ENCODE results near the gene PSMB7. TPM values are rescaled to one million over a fixed set of nuclear protein-coding genes. Genes with fewer than 3 reads are reported as not detected.
A peak's percentile ranks its signal among the peaks of the same experiment; 100 is the strongest.

The PSMB7 gene
- polyA plus RNA-seq, 1 of the 3 experiments (the other 2 are of a cell fraction): 357 TPM

GRCh38 chr9:124320062-124320973, 94.9 kb downstream of the PSMB7 start (continued):
- peak; percentile 83 for TF ChIP-seq CTCF (IDR thresholded peaks at IDR 0.05)
- no peak for TF ChIP-seq USF2 (IDR thresholded peaks at IDR 0.05; ENCODE audit: borderline replicate concordance, low read depth, low read length)
- TF ChIP-seq TCF12 (IDR thresholded peaks at IDR 0.05): no peak
- TF ChIP-seq POLR2AphosphoS5 (IDR thresholded peaks at IDR 0.05; ENCODE audit: low read depth, low read length): no peak
- peak; percentile 78 for TF ChIP-seq RAD21 (IDR thresholded peaks at IDR 0.05; ENCODE audit: low read length)
- no peak for TF ChIP-seq ZBTB33 (IDR thresholded peaks at IDR 0.05; ENCODE audit: borderline replicate concordance, low read depth)

GRCh38 chr9:124315882-124316281, 99.4 kb downstream of the PSMB7 start:
- peaks cover 7% of the 10 kb centered on the region for H3F3A ChIP-seq (replicated peaks; ENCODE audit: insufficient read depth)
- DNase-seq: no peak
- H3K4me3 ChIP-seq (ENCODE audit: low read depth in 2 of 2, low read length in 1 of 2): no peak overlapping the region
- ChIA-PET CTCF (interaction anchor here (1.5 kb wide), 1 partner anchor 9 kb away, joined by 3 read pairs; no protein-coding TSS in a partner anchor), POLR2A (no interaction called here)
- peaks cover 34% of the 10 kb centered on the region for H3K79me2 ChIP-seq (ENCODE audit: insufficient read depth)
- H3K9me3 ChIP-seq: no peaks in the 10 kb centered on the region
- H3K9me2 ChIP-seq: no peaks in the 10 kb centered on the region
- no peaks in the 10 kb centered on the region; a peak in 1 of 4 replicates for H3K4me1 ChIP-seq (ENCODE audit: control insufficient read depth in 1 of 2, insufficient read depth in 2 of 2, low read depth in 1 of 2, low read length in 1 of 2)
- no peak overlapping the region for H3K27ac ChIP-seq (ENCODE audit: low read depth in 2 of 2, low read length in 1 of 2)
- H3K4me2 ChIP-seq: no peak overlapping the region
- peaks cover 12 to 33% of the 10 kb centered on the region in 2 experiments for H3K36me3 ChIP-seq (replicated peaks in 1 of 2; ENCODE audit: control insufficient read depth in 1 of 2, insufficient read depth in 2 of 2, low read length in 1 of 2)
- no peak overlapping the region for H3K9ac ChIP-seq
- WGBS (ENCODE audit: low lambda C conversion rate): 92% methylated on average over 10 of the region's 16 CpGs
- H2AFZ ChIP-seq (ENCODE audit: low read depth): no peak overlapping the region
- H3K27me3 ChIP-seq (ENCODE audit: insufficient read depth): no peaks in the 10 kb centered on the region
- TF ChIP-seq GABPA (IDR thresholded peaks at IDR 0.05; ENCODE audit: low read depth) (no peak), MEF2A (IDR thresholded peaks at IDR 0.05; ENCODE audit: borderline replicate concordance, low read depth) (no peak), NRF1 (IDR thresholded peaks at IDR 0.05; ENCODE audit: low read depth, low read length) (no peak), RXRA (IDR thresholded peaks at IDR 0.05; ENCODE audit: borderline replicate concordance, low read depth) (no peak), EZH2phosphoT487 (IDR thresholded peaks at IDR 0.05; ENCODE audit: borderline replicate concordance, low read depth) (no peak), SMC3 (IDR thresholded peaks at IDR 0.05; ENCODE audit: low read depth, low read length) (no peak), CHD2 (IDR thresholded peaks at IDR 0.05; ENCODE audit: low read length, partially characterized antibody) (no peak), IRF3 (IDR thresholded peaks at IDR 0.05; ENCODE audit: low read depth, low read length) (no peak)
- no peaks in the 10 kb centered on the region for H4K20me1 ChIP-seq (ENCODE audit: insufficient read depth)
